NOMO-1 (cell line): ENCODE measurements around the gene MGLL.

Experiments
- DNase-seq, 2 experiments: peaks; one replicate each; lab custom pipeline; 2025; ENCODE audit not compliant: unreplicated experiment in 2 of 2; lab: John Stamatoyannopoulos, UW

The MGLL gene

GRCh38 chr3:127835993-127836882, 13.9 kb upstream of the MGLL start:
- DNase-seq = peak in 1 of 2 experiments; percentile 20

GRCh38 chr3:127834771-127835170, 12.5 kb upstream of the MGLL start:
- DNase-seq = no peak

- DNase-seq = no peak
Measured at GRCh38 chr3:127833281-127834032, 11.1 kb upstream of the MGLL start.

GRCh38 chr3:127831723-127832172, 9.4 kb upstream of the MGLL start:
- peak; percentile 75 to 86 for DNase-seq

- no peak for DNase-seq
Measured at GRCh38 chr3:127829537-127829936, 7.2 kb upstream of the MGLL start.

GRCh38 chr3:127827808-127828207, 5.5 kb upstream of the MGLL start:
- DNase-seq = no peak

GRCh38 chr3:127825756-127826155, 3.4 kb upstream of the MGLL start:
- no peak for DNase-seq

GRCh38 chr3:127824151-127824825, 2.0 kb upstream of the MGLL start:
- no peak for DNase-seq

- DNase-seq = no peak
Measured at GRCh38 chr3:127823426-127823857, 1.1 kb upstream of the MGLL start.

- DNase-seq = peak; percentile 50 to 64
Measured at GRCh38 chr3:127822682-127823425, 539 bp upstream of the MGLL start.

GRCh38 chr3:127821394-127821793, 921 bp downstream of the MGLL start:
- DNase-seq = peak; percentile 44 to 59

- no peak for DNase-seq
Measured at GRCh38 chr3:127820826-127821313, 1.4 kb downstream of the MGLL start.

GRCh38 chr3:127820221-127820825, 2.0 kb downstream of the MGLL start:
- peak; percentile 67 to 73 for DNase-seq

GRCh38 chr3:127819656-127820055, 2.7 kb downstream of the MGLL start:
- no peak for DNase-seq

GRCh38 chr3:127819086-127819485, 3.2 kb downstream of the MGLL start:
- DNase-seq = no peak

- DNase-seq = no peak
Measured at GRCh38 chr3:127817406-127817841, 4.9 kb downstream of the MGLL start.

- DNase-seq = no peak
Measured at GRCh38 chr3:127816783-127817405, 5.4 kb downstream of the MGLL start.

- DNase-seq = no peak
Measured at GRCh38 chr3:127815641-127816605, 6.4 kb downstream of the MGLL start.
